Measurements from ENCODE around the gene FUZ. TPM values are rescaled to one million over a fixed set of nuclear protein-coding genes. Genes with fewer than 3 reads are reported as not detected.

The FUZ gene
- total RNA-seq: 11.4 and 12.2 TPM in 2 replicates

GRCh38 chr19:49812997-49813861 is at the start of gene FUZ:
Gene FUZ (minus strand): TSS chr19:49813292. CDS start chr19:49813106, 186 bp downstream.

GRCh38 chr19:49850487-49851342 is 37.6 kb upstream of the FUZ start, which contains the start of gene PTOV1:
Gene PTOV1 (plus strand): TSS chr19:49851159.

GRCh38 chr19:49817964-49818648 is 5.0 kb upstream of the FUZ start, which contains the start of gene MED25:
Gene MED25 (plus strand): TSS chr19:49818289. CDS start chr19:49818342, 53 bp downstream.

GRCh38 chr19:49766930-49767299 is 46.2 kb downstream of the FUZ start, which contains the start of gene AP2A1:
Gene AP2A1 (plus strand): TSS chr19:49767001. CDS start chr19:49767134, 133 bp downstream.

GRCh38 chr19:49763230-49763629 is 49.9 kb downstream of the FUZ start, which contains the start of gene TSKS:
Gene TSKS (minus strand): TSS chr19:49763306. CDS start chr19:49763247, 59 bp downstream.

Small RNA genes lying within 50 kb of the gene (small RNA-seq; reads per million reads assigned to genes)
- gene MIR4749: not detected
- gene MIR6799: 0.35 reads per million
- gene RNU6-841P: 3.9 reads per million, percentile 74 among the genes with 10 or more reads in this experiment

Other genes with a start within 250 kb of the FUZ start
- gene NOSIP, start 232.7 kb downstream of the FUZ start, total RNA-seq: 69.1 and 78.6 TPM in 2 replicates
- gene PRRG2, start 232.0 kb downstream of the FUZ start, total RNA-seq: 1.9 and 3.1 TPM in 2 replicates
- gene PRR12, start 222.1 kb downstream of the FUZ start, total RNA-seq: 5.7 and 6.7 TPM in 2 replicates
- 32.8 and 34.7 TPM in 2 replicates for gene RRAS, start 173.1 kb downstream of the FUZ start, total RNA-seq
- gene SCAF1, start 171.1 kb downstream of the FUZ start, total RNA-seq: 24.9 and 26.7 TPM in 2 replicates
- gene IRF3, start 147.4 kb downstream of the FUZ start, total RNA-seq: 41.1 and 41.2 TPM in 2 replicates
- 11.2 and 14.4 TPM in 2 replicates for gene BCL2L12, start 147.4 kb downstream of the FUZ start, total RNA-seq
- gene PRMT1, start 136.0 kb downstream of the FUZ start, total RNA-seq: 221 and 270 TPM in 2 replicates
- gene ADM5, start 123.7 kb downstream of the FUZ start, total RNA-seq: 0.72 and 0.80 TPM in 2 replicates
- gene CPT1C, start 122.2 kb downstream of the FUZ start, total RNA-seq: 7.5 and 13.3 TPM in 2 replicates
- gene TSKS, start 50.0 kb downstream of the FUZ start, total RNA-seq: not detected in 2 replicates
- gene AP2A1, start 46.3 kb downstream of the FUZ start, total RNA-seq: 81.3 and 98.0 TPM in 2 replicates
- gene MED25, start 5.0 kb upstream of the FUZ start, total RNA-seq: 26.1 and 29.3 TPM in 2 replicates
- gene PTOV1, start 37.9 kb upstream of the FUZ start, total RNA-seq: 48.3 and 58.9 TPM in 2 replicates
- gene PNKP, start 54.3 kb upstream of the FUZ start, total RNA-seq: 46.3 and 47.3 TPM in 2 replicates
- gene AKT1S1, start 64.1 kb upstream of the FUZ start, total RNA-seq: 11.6 and 14.4 TPM in 2 replicates
- 10.3 and 12.1 TPM in 2 replicates for gene TBC1D17, start 64.4 kb upstream of the FUZ start, total RNA-seq
- gene IL4I1, start 83.6 kb upstream of the FUZ start, total RNA-seq: 1.1 and 2.1 TPM in 2 replicates
- 10.7 and 10.9 TPM in 2 replicates for gene ATF5, start 115.9 kb upstream of the FUZ start, total RNA-seq
- 42.6 and 56.9 TPM in 2 replicates for gene NUP62, start 116.2 kb upstream of the FUZ start, total RNA-seq
- gene SIGLEC11, start 147.9 kb upstream of the FUZ start, total RNA-seq: 0.13 TPM in 1 of 2 replicates, not detected in the other
- 29.5 and 33.4 TPM in 2 replicates for gene VRK3, start 212.1 kb upstream of the FUZ start, total RNA-seq
- gene ZNF473, start 212.7 kb upstream of the FUZ start, total RNA-seq: 7.4 and 9.2 TPM in 2 replicates